ENCODE measurements around the gene ENOSF1. TPM values are rescaled to one million over a fixed set of nuclear protein-coding genes. Genes with fewer than 3 reads are reported as not detected.
A peak's percentile ranks its signal among the peaks of the same experiment; 100 is the strongest.
"Not testable (repeated sequence)": the region's sequence is repeated elsewhere in the genome, so short reads cannot be mapped to it uniquely, and the experiment has no call there.

ENOSF1 gene
- total RNA-seq, 1 experiment from 2014 or later, result 44.6 TPM

- no peak; the same call in 1 of the 2 replicates for TF ChIP-seq E2F4 (CRISPR knock-in tag; IDR thresholded peaks at IDR 0.05; ENCODE audit: borderline replicate concordance, low read depth)
- TF ChIP-seq ZNF317 (CRISPR knock-in tag; IDR thresholded peaks at IDR 0.05; ENCODE audit: borderline replicate concordance, low read depth), result no peak
- TF ChIP-seq ERG (CRISPR knock-in tag; IDR thresholded peaks at IDR 0.05), result no peak
- TF ChIP-seq PRRX2 (CRISPR knock-in tag; IDR thresholded peaks at IDR 0.05), result no peak
- TF ChIP-seq MAX (CRISPR knock-in tag; IDR thresholded peaks at IDR 0.05), result peak; percentile 69; the same call in 1 of the 2 replicates
- TF ChIP-seq ZNF396 (CRISPR knock-in tag; IDR thresholded peaks at IDR 0.05; ENCODE audit: borderline replicate concordance), result no peak
- TF ChIP-seq ZSCAN18 (CRISPR knock-in tag; IDR thresholded peaks at IDR 0.05), result no peak
- TF ChIP-seq ZNF232 (CRISPR knock-in tag; IDR thresholded peaks at IDR 0.05), result peak; percentile 65
- TF ChIP-seq CTCF (IDR thresholded peaks at IDR 0.05), result peak; percentile 91
These were observed at the start of gene ENOSF1 (continued) for GRCh38 chr18:712401-713134.

GRCh38 chr18:759864-760263, 47.4 kb upstream of the ENOSF1 start:
- H3K4me1 Mint-ChIP-seq; H3K27ac Mint-ChIP-seq; ATAC-seq; CTCF ChIA-PET; H3K27me3 Mint-ChIP-seq (ENCODE audit: low read depth); H3K9me3 Mint-ChIP-seq; POLR2A ChIA-PET; H3K36me3 Mint-ChIP-seq; H3K4me3 Mint-ChIP-seq; DNase-seq (ENCODE audit: low spot score): not testable (repeated sequence)

GRCh38 chr18:755506-755905, 43.1 kb upstream of the ENOSF1 start:
- Mint-ChIP-seq H3K36me3 (peaks cover 12% of the 10 kb centered on the region), H3K9me3 (peaks cover 4% of the 10 kb centered on the region; the same call in 1 of the 2 replicates), H3K27ac (no peak overlapping the region), H3K4me3 (no peak overlapping the region), H3K4me1 (no peaks in the 10 kb centered on the region), H3K27me3 (ENCODE audit: low read depth) (no peaks in the 10 kb centered on the region)
- no peak for ATAC-seq
- CTCF ChIA-PET, result no interaction called here
- TF ChIP-seq TP53 (CRISPR knock-in tag; IDR thresholded peaks at IDR 0.05) (no peak), NR1H2 (CRISPR knock-in tag; IDR thresholded peaks at IDR 0.05) (no peak), ZNF425 (CRISPR knock-in tag; conservative IDR thresholded peaks at IDR 0.05) (no peak), RELA (CRISPR knock-in tag; IDR thresholded peaks at IDR 0.05; ENCODE audit: borderline replicate concordance) (no peak), ATF1 (CRISPR knock-in tag; IDR thresholded peaks at IDR 0.05) (no peak), E2F1 (CRISPR knock-in tag; IDR thresholded peaks at IDR 0.05) (no peak), ERG (CRISPR knock-in tag; IDR thresholded peaks at IDR 0.05) (no peak), CBFB (CRISPR knock-in tag; IDR thresholded peaks at IDR 0.05; ENCODE audit: low read depth) (no peak), SMAD3 (CRISPR knock-in tag; IDR thresholded peaks at IDR 0.05; ENCODE audit: borderline replicate concordance) (no peak), MYBL2 (CRISPR knock-in tag; IDR thresholded peaks at IDR 0.05) (no peak), CREB1 (CRISPR knock-in tag; IDR thresholded peaks at IDR 0.05) (no peak)
- no peak for DNase-seq (ENCODE audit: low spot score)
- POLR2A ChIA-PET, result no interaction called here

Measured in WTC11 (cell line).